Effector memory CD8-positive, alpha-beta T cell (primary cell): ENCODE results near the gene ZNF497.
"Not testable (repeated sequence)": the region's sequence is repeated elsewhere in the genome, so short reads cannot be mapped to it uniquely, and the experiment has no call there.

Experiments used
- ATAC-seq: fragments of 150-1000 bp; cut with Tn5 transposase; replicated peaks from 2 replicates; pipeline ENCODE4 v1.10.0; 2021; ENCODE audit warnings: mild to moderate bottlenecking, moderate library complexity
- DNase-seq, 3 experiments: peaks; one replicate each; pipeline ENCODE4 v3.0.0; 2021
- H3K27ac Mint-ChIP-seq, 2 donors: one replicate each; pipeline ENCODE4 v1.8.0; 2022; ENCODE audit warnings: mild to moderate bottlenecking in 2 of 2, mixed read lengths in 2 of 2, moderate library complexity in 2 of 2
- H3K27me3 Mint-ChIP-seq, 2 donors: one replicate each; pipeline ENCODE4 v1.8.0; 2022; ENCODE audit warnings: mixed read lengths in 2 of 2
- H3K36me3 Mint-ChIP-seq: one replicate; pipeline ENCODE4 v1.8.0; 2022; ENCODE audit warnings: mild to moderate bottlenecking, moderate library complexity, mixed read lengths; ENCODE audit not compliant: insufficient read depth
- H3K4me1 Mint-ChIP-seq, 2 donors: one replicate each; pipeline ENCODE4 v1.8.0; 2022; ENCODE audit warnings: low read depth in 2 of 2, mixed read lengths in 2 of 2
- H3K4me3 Mint-ChIP-seq, 2 donors: one replicate each; pipeline ENCODE4 v1.8.0; 2022; ENCODE audit warnings: mild to moderate bottlenecking in 2 of 2, mixed read lengths in 2 of 2, moderate library complexity in 2 of 2
- H3K9me3 Mint-ChIP-seq, 2 donors: one replicate each; pipeline ENCODE4 v1.8.0; 2022; ENCODE audit warnings: mixed read lengths in 2 of 2

Gene ZNF497

DNA sequence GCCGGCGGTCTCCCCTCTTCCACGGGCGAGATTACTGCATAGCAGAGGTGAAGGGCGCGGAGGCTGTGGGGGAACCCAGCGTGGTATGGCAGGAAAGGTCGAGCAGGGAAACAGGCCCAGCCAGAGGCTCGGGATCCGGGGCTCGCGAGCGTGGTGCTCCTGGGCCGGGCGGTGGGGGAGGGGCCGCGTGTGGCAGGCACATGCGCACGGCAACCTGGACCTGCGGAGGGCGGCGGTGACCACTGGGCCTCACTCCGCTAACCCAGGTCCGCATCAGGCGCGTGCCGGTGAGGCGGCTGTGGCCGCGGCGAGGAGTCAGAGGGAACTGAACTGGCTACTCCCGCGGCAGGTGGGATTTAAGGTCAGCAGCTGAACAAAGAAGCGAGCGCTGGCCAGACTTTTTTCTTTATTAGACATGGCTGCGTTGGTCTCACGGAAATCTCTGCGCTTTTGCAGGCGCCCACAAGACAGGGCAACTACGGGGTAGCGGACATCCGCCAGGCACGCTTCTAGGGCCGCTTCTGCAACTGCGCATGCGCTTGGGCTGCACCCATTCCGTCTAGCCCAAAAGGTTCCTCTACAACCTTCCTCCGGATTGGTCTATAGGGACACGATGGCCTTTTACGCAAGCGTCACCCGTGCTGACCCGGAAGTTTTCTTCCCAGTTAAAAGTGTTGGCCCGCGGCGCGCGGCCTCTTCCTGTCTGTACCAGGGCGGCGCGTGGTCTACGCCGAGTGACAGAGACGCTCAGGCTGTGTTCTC is 24.2 kb upstream of the ZNF497 start, which contains the start of gene RPS5:
TSS of gene RPS5 (plus strand) at position 694 of the 762 bp plus-strand sequence. CDS start 869 bp downstream, outside the sequence.
- Mint-ChIP-seq H3K9me3 (no peaks in the 10 kb centered on the region), H3K4me1 (peaks cover 26 to 33% of the 10 kb centered on the region in 2 donors)

DNA sequence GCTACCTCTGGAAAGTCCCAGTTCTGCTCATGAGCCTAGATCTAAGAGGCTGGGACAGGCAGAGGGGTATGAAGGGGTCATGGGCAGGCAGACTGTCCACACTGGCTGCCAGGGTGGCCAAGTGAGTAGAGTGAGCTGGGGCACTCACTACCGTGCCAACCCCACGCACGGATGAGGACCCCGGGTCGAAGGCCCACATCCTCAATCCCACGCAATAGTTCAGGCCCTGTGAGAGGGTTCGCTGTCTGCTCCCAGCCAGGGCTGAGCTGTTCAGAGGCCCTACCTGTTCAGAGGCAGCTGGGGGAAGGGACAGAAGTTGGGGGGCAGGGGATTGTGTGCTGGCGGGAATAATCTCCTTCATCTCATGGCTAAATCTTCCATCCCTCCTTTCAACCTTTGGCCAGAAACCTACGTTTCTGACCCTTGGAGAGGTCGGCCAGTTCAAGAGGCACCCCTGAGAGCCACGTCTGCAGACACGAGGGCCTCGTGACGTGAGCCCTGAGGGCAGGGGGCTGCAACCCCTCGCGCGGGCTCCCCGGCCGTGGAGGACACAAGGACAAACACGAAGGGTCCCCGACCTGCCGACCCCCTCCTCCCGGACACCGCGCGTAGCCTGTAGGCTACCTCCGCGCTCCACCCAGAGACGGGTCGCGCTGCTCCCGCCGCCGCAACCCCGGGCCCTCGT is 23.5 kb upstream of the ZNF497 start:
- H3K9me3 Mint-ChIP-seq, result no peaks in the 10 kb centered on the region
- no peaks in the 10 kb centered on the region for H3K27me3 Mint-ChIP-seq
- peaks cover 75% of the 10 kb centered on the region for H3K36me3 Mint-ChIP-seq
- peak overlapping the region; percentile 92 to 93 for H3K4me3 Mint-ChIP-seq
- peaks cover 26 to 33% of the 10 kb centered on the region in 2 donors for H3K4me1 Mint-ChIP-seq
- DNase-seq (no peak), ATAC-seq (no peak)
- peak overlapping the region; percentile 97 to 98 for H3K27ac Mint-ChIP-seq

More for the DNA sequence above, 24.2 kb upstream of the ZNF497 start, which contains the start of gene RPS5:
- Mint-ChIP-seq H3K27ac (peak within 1 kb of the TSS; percentile 97 to 98), H3K4me3 (peak within 1 kb of the TSS; percentile 92 to 93), H3K36me3 (peaks cover 78% of the 10 kb centered on the region), H3K27me3 (no peaks in the 10 kb centered on the region)
- ATAC-seq (peak; percentile 90), DNase-seq (peak; percentile 91 to 92 (median 91))

DNA sequence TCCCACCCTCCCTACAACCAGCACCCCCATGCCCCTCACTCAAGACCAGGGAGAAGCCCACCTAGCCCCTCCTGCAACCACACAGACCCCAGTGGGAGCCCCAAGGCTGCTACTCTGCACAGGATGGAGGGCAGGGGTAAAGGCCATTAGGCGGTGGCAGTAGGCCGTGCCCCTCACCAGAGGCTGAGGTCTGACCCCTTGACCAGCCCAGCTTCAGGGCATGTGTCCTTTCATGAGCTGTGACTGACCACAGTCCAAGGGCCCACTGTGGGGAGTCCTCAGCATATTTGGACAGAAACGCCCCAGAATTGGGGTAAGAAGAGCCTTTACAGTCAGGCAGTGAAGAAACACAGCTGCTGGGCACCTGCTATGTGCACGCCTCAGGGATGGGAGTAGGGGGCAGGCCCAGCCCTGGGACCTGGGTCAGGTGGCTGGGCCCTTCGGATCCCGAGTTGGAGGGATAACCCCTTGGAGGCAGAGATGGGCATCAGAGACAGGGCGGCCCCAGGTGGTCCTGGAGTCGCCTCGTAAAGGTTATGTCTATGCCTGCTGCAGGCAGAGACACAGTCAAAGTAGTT is 22.9 kb upstream of the ZNF497 start:
- no peak for ATAC-seq
- H3K4me3 Mint-ChIP-seq, result peak overlapping the region; percentile 92 to 93

DNA sequence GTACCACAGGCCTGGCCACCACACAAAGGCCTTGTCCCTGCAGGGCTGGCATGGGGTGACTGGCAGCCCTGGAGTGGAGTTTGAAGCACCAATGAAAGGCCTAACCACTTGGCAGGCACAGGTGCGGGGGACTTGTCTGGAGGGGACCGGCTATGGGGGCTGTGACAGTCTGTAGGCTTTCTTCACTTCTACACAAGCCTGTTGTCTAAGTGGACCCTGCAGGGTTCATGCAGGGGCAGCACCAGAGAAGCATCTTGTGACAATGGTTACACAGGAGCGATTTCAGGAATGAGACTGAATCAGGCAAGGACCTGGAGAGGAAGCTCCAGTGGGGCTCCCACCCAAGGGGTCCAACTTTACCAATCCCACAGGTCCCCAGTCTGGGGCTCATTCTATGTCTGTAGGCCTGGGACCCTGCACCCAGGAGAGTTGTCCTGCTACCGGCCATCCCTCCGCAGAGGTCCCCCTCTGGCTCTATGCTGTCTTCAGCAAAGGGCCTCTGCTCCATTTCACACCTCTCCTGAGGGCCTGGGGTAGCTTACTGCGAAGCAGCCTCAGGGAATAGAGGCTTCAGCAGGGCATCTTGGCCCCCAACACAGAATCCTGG is 20.5 kb upstream of the ZNF497 start:
- H3K27me3 Mint-ChIP-seq, result no peaks in the 10 kb centered on the region
- H3K36me3 Mint-ChIP-seq, result peaks cover 55% of the 10 kb centered on the region
- no peaks in the 10 kb centered on the region for H3K9me3 Mint-ChIP-seq
- H3K4me1 Mint-ChIP-seq, result peaks cover 33 to 36% of the 10 kb centered on the region in 2 donors
- H3K27ac Mint-ChIP-seq, result peak overlapping the region; percentile 62 to 88
- DNase-seq, result no peak
- no peak for ATAC-seq
- peak overlapping the region; percentile 83 to 93 for H3K4me3 Mint-ChIP-seq

More for the DNA sequence above, 22.9 kb upstream of the ZNF497 start:
- Mint-ChIP-seq H3K4me1 (peaks cover 24 to 33% of the 10 kb centered on the region in 2 donors), H3K9me3 (no peaks in the 10 kb centered on the region), H3K27ac (peak overlapping the region; percentile 97 to 98), H3K27me3 (no peaks in the 10 kb centered on the region), H3K36me3 (peaks cover 75% of the 10 kb centered on the region)
- DNase-seq, result no peak

DNA sequence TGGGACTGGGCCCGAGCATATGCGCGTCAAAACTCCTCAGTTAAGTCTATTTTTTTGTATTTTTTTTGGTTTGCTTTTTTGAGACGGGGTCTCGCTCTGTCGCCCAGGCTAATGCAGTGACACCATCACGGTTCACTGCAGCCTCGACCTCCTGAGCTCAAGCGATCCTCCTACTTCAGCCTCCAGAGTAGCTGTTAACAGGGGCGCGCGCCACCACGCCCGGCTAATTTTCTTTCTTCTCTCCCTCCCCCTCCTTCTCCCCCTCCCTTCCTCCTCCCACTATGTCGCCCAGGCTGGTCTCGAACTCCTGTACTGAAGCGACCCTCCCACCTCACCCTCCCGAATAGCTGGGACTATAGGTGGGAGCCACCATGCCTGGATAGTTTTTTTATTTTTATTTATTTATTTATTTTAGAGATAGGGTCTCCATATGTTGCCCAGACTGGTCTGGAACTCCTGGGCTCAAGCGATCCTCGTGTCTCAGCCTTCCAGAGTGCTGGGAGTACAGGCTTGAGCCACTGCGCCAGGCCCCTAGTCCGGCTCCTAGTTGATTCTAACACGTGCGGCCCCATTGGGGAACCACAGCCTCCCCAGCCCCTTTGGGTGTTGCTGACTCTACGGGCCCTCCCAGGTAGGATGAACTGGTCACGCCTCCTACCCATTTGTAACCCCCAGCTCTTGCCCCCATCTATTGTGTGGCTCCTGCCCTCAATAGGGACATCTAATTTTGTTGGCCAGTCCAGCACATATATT is 19.1 kb upstream of the ZNF497 start:
- Mint-ChIP-seq H3K27ac (peak overlapping the region; percentile 88 to 97), H3K9me3 (no peaks in the 10 kb centered on the region), H3K4me3 (peak overlapping the region; percentile 83 to 93), H3K36me3 (peaks cover 40% of the 10 kb centered on the region), H3K27me3 (no peaks in the 10 kb centered on the region), H3K4me1 (peaks cover 25 to 26% of the 10 kb centered on the region in 2 donors)
- no peak for ATAC-seq
- DNase-seq, result no peak

DNA sequence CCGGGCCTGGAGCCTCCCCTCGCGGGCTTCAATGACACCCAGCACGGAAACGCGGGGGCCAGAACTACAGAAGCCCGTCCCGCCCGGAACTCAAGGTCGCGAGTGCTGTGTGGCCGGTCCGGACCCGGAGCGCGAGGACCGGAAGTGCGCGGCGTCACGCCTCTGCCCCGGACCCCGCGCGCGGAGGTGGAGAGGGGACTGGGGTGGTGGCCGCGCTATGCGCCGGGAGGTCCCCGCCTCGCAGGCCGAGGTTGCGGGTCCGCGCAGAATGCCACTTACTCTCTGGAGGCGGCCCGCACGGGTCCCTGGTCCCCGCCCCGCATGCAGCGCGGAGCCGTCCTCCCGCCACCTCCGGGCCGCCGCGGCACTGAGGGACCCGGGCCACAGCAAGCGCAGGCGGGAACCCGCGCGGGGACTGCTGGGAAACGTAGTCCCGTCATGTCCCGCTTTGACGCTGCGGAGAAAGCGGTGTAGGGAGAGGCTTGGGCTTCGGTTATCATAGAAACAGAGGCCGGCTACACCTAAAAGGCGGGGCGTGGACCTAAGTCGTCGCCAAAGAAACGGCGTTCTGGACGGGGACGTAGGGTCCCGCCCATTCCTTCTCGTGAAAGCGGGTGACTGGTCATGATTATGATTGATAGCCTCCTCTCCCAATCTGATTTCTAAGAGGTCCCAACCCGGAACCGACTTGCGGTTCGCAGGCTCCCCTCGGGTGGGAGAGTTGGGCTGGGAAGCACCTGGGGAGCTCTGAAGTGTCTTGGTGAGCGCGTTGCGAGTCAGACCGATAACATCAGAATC is 18.3 kb upstream of the ZNF497 start, which contains the start of gene ZNF837:
TSS of gene ZNF837 (minus strand) at position 369 of the 798 bp plus-strand sequence. CDS start 11,698 bp downstream, outside the sequence.
- Mint-ChIP-seq H3K4me3 (peak within 1 kb of the TSS; percentile 83 to 93), H3K36me3 (peaks cover 32% of the 10 kb centered on the region), H3K9me3 (no peaks in the 10 kb centered on the region), H3K27ac (peak within 1 kb of the TSS; percentile 88 to 97), H3K4me1 (peaks cover 20 to 21% of the 10 kb centered on the region in 2 donors), H3K27me3 (no peaks in the 10 kb centered on the region)
- DNase-seq (peak; percentile 96 to 97 (median 97)), ATAC-seq (peak; percentile 82)

DNA sequence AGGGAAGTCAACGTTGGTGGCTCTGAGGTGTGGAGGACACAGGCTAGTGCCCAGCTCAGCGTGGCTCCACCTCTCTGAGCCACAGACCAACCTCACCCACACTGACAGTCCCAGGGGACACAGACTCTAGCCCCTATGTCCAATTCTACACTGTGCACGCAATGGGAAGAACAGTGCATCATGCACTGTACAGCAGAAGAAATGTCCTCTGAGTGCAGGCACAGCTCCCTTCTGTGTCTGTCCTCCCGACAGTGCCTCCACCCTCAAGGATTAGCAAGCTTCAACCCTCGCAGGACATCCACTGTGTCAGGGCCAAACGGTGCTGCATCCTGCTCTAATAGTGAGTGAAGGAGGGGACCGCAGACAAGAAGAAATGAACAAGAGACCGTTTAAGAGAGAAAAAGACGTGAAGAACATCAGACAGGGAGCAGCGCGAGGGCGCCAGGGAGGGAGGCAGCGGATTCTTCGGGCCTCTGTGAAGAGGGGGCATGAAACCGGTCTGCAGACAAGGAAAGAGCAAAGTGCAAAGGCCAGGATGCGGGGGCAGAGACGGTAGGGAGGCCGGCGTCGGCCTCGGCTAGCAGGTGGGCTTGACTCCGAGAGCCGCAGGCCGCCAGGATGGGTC is 17.6 kb upstream of the ZNF497 start:
- Mint-ChIP-seq H3K36me3 (peaks cover 25% of the 10 kb centered on the region), H3K27ac (peak overlapping the region; percentile 88 to 97), H3K27me3 (no peaks in the 10 kb centered on the region), H3K4me1 (peaks cover 15% of the 10 kb centered on the region in 2 donors), H3K4me3 (peak overlapping the region; percentile 83 to 93), H3K9me3 (no peaks in the 10 kb centered on the region)
- DNase-seq, result no peak
- ATAC-seq, result no peak

DNA sequence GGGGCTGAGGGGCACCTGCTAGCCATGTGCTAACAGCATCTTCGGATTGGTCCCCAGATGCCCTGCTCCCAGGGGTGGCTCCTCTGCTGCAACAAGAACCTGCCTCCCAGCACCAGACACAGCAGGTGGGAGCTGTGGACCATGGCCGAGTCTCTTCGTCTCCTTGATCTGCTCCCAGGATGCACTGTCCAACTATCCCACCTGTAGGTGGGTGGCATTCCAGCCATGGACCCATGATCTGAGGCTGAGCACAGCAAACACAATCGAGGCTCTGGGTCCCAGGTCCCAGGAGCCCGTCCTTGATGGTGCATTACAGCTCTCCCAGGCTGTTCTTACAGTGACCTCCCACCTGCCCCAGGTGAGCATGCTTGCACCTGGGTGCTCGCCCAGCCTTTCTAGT is 16.7 kb upstream of the ZNF497 start:
- Mint-ChIP-seq H3K9me3 (no peaks in the 10 kb centered on the region), H3K4me3 (peak overlapping the region; percentile 83 to 93), H3K4me1 (peaks cover 15% of the 10 kb centered on the region in 2 donors), H3K27ac (peak overlapping the region; percentile 88 to 97), H3K36me3 (peaks cover 20% of the 10 kb centered on the region), H3K27me3 (no peaks in the 10 kb centered on the region)
- DNase-seq (no peak), ATAC-seq (no peak)

DNA sequence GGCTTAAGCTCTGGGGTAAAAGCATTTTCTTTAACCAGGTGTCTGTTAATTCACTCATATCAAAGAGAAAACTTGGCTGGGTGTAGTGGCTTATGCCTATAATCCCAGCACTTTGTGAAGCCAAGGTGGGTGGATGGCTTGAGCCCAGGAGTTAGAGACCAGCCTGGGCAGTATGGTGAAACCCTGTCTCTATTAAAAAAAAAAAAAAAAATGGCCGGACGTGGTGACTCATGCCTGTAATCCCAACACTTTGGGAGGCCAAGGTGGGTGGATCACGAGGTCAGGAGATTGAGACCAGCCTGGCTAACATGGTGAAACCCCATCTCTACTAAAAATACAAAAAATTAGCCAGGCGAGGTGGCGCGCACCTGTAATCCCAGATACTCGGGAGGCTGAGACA is 14.2 kb upstream of the ZNF497 start:
- Mint-ChIP-seq H3K4me1 (peaks cover 10 to 11% of the 10 kb centered on the region in 2 donors), H3K36me3 (peaks cover 13% of the 10 kb centered on the region)
- not testable (repeated sequence) for H3K9me3 Mint-ChIP-seq, ATAC-seq, H3K27me3 Mint-ChIP-seq, H3K4me3 Mint-ChIP-seq, DNase-seq, H3K27ac Mint-ChIP-seq

DNA sequence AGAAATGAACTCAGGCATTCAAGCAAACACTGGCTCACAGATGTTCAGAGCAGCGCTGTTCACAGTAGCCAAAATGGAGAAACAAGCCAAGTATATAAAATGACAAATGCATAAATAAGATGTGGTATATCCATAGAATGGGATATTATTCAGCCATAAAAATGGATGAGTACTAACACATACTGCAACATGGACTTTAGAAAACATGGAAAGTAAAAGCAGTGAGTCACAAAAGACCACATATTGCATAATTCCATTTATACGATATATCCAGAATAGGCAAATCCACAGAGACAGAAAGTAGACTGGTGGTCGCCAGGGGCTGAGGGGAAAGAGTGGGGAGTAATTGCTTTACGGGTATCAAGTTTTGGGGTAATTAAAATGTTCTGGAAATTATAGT is 11.6 kb upstream of the ZNF497 start:
- Mint-ChIP-seq H3K4me3 (no peak overlapping the region), H3K4me1 (peaks cover 0 to 3% of the 10 kb centered on the region in 2 donors), H3K36me3 (no peaks in the 10 kb centered on the region), H3K27me3 (no peaks in the 10 kb centered on the region), H3K9me3 (no peaks in the 10 kb centered on the region), H3K27ac (no peak overlapping the region)
- no peak for ATAC-seq
- DNase-seq, result no peak

DNA sequence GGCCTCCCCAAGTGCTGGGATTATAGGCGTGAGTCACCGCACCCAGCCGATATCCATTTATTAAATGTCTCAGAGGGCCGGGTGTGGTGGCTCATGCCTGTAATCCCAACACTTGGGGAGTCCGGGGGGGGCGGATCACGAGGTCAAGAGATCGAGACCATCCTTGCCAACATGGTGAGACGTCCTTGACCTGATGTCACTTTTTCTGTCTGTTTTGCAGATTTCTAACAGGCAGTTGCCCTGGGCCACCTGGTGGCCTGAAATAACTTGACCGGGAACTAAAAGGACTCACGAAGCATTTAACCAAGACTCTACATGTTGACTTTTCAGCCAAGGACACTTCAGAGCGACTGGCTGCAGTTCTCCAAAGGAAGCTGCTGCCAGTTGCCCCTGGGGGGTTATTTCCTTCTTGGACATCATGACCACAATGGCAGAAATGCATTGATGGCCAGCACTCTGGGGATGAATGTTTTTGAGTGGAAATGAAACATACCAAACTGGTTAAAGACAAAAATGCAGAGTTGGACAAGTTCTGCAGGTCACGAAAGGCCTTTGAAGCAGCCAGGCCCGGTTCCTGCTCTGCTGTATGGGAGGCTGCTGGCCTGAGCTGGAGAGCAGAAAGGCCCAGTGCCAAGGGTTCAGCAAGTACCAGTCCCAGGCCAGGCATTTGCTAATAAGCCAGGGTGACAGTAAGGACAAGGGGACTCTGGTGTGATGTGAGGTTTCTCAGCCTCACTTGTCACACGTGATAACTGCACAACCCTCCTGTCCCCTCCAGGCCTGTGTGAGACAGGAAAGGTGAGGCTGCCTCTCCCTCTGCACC is 10.0 kb upstream of the ZNF497 start:
- ATAC-seq, result no peak
- no peak for DNase-seq
- Mint-ChIP-seq H3K36me3 (no peaks in the 10 kb centered on the region), H3K27me3 (no peaks in the 10 kb centered on the region), H3K9me3 (no peaks in the 10 kb centered on the region), H3K4me1 (no peaks in the 10 kb centered on the region), H3K4me3 (no peak overlapping the region), H3K27ac (no peak overlapping the region)
